ENCODE measurements around the gene KATNIP.
A peak's percentile ranks its signal among the peaks of the same experiment; 100 is the strongest.

KATNIP gene

GRCh38 chr16:27549746-27550581 is at the start of gene KATNIP, which contains the start of gene GTF3C1:
Gene KATNIP (plus strand): TSS chr16:27550144. CDS start chr16:27550171, 27 bp downstream.
Gene GTF3C1 (minus strand): TSS chr16:27549913. CDS start chr16:27549890, 23 bp downstream.
- DNase-seq: peak; percentile 100

- no peak for DNase-seq
Measured at GRCh38 chr16:27500801-27501200, 49.1 kb upstream of the KATNIP start.

GRCh38 chr16:27503662-27504061 is 46.3 kb upstream of the KATNIP start:
- no peak for DNase-seq

GRCh38 chr16:27505297-27506236 is 44.4 kb upstream of the KATNIP start:
- DNase-seq: no peak

GRCh38 chr16:27506771-27507170 is 43.2 kb upstream of the KATNIP start:
- DNase-seq: no peak

- DNase-seq: no peak
Measured at GRCh38 chr16:27508476-27508875, 41.5 kb upstream of the KATNIP start.

GRCh38 chr16:27511657-27512448 is 38.1 kb upstream of the KATNIP start:
- no peak for DNase-seq

GRCh38 chr16:27514806-27515205 is 35.1 kb upstream of the KATNIP start:
- DNase-seq: no peak

- DNase-seq: peak; percentile 46
Measured at GRCh38 chr16:27515874-27516353, 34.0 kb upstream of the KATNIP start.

- DNase-seq: no peak
Measured at GRCh38 chr16:27516365-27516764, 33.6 kb upstream of the KATNIP start.

GRCh38 chr16:27517664-27518063 is 32.3 kb upstream of the KATNIP start:
- DNase-seq: no peak

GRCh38 chr16:27518226-27518625 is 31.7 kb upstream of the KATNIP start:
- DNase-seq: no peak

- no peak for DNase-seq
Measured at GRCh38 chr16:27520982-27521673, 28.8 kb upstream of the KATNIP start.

- no peak for DNase-seq
Measured at GRCh38 chr16:27522173-27522707, 27.7 kb upstream of the KATNIP start.

GRCh38 chr16:27526180-27526579 is 23.8 kb upstream of the KATNIP start:
- DNase-seq: no peak

- no peak for DNase-seq
Measured at GRCh38 chr16:27528294-27528693, 21.6 kb upstream of the KATNIP start.

- no peak for DNase-seq
Measured at GRCh38 chr16:27529962-27530361, 20.0 kb upstream of the KATNIP start.

- no peak for DNase-seq
Measured at GRCh38 chr16:27531186-27531585, 18.8 kb upstream of the KATNIP start.

- no peak for DNase-seq
Measured at GRCh38 chr16:27531826-27532800, 17.8 kb upstream of the KATNIP start.

GRCh38 chr16:27534256-27534655 is 15.7 kb upstream of the KATNIP start:
- DNase-seq: no peak

Data from stimulated activated CD4-positive, alpha-beta T cell treated with anti-CD3 and anti-CD28 coated beads, Interleukin-15, amount 100 ng/mL, for 24 hours (primary cell).